HepG2 (cell line): ENCODE measurements around the gene KIAA1614. TPM values are rescaled to one million over a fixed set of nuclear protein-coding genes. Genes with fewer than 3 reads are reported as not detected.

Experiments
- ATAC-seq: fragments of 200-7000 bp; cut with Tn5 transposase; 3 replicates; pipeline ENCODE4 v1.9.1; 2020; ENCODE audit warnings: mild to moderate bottlenecking, moderate library complexity
- BruUV-seq: library from RNA; stranded (reverse); fragments of 400-500 nt; replicated peaks from 2 replicates; lab custom pipeline; 2021; lab: Mats Ljungman, UMichigan
- CTCF ChIA-PET: fragments of 300-600 bp; formaldehyde crosslinking; extraction: SDS; loops from one replicate; lab custom pipeline; 2021; ENCODE audit warnings: low total read pairs, inconsistent platforms, low intra/inter-chr PET ratio; lab: Yijun Ruan, JAX
- POLR2A ChIA-PET: fragments of 350-600 bp; sonication (Branson Sonifier 250); formaldehyde crosslinking; loops from one replicate; lab custom pipeline; 2020; ENCODE audit warnings: antibody characterized with exemption, inconsistent platforms; lab: Yijun Ruan, JAX
- DNase-seq: peaks from one replicate; pipeline ENCODE4 v3.0.0-alpha.2; 2015; ENCODE audit warnings: low spot score
- FAIRE-seq: peaks from 3 replicates; lab custom pipeline; 2011; peaks lifted over from hg19 to GRCh38; lab: Jason Lieb, UNC
- H2AFZ ChIP-seq: one replicate; pipeline ENCODE4 v1.6.1; 2011; ENCODE audit warnings: low read length, inconsistent platforms
- H3K27ac ChIP-seq: fragments of 300-600 bp; 3 replicates; pipeline ENCODE4 v1.8.0; 2011; ENCODE audit warnings: mixed run types, mild to moderate bottlenecking, mixed read lengths, low read length, inconsistent platforms; ENCODE audit not compliant: insufficient read depth; ENCODE audit errors: extremely low read length
- H3K27me3 ChIP-seq, 2 experiments: fragments of 200-600 bp in 1 of 2; 2 replicates in 1 of 2; 3 replicates in 1 of 2; pipeline versions ENCODE4 v1.6.0 to v1.8.0; 2011; ENCODE audit warnings: low read length in 2 of 2, mild to moderate bottlenecking in 2 of 2, moderate library complexity in 2 of 2, inconsistent platforms in 1 of 2; ENCODE audit not compliant: insufficient read depth in 2 of 2, control insufficient read depth in 1 of 2
- H3K36me3 ChIP-seq, 2 experiments: fragments of 200-600 bp in 1 of 2; replicated peaks in 1 of 2; 2 replicates in 1 of 2; 3 replicates in 1 of 2; pipeline versions ENCODE4 v1.5.1 to v1.8.0; 2011; ENCODE audit warnings: low read length in 2 of 2, inconsistent platforms in 1 of 2; ENCODE audit not compliant: insufficient read depth in 2 of 2, control insufficient read depth in 1 of 2
- H3K4me1 ChIP-seq: 2 replicates; pipeline ENCODE4 v1.5.1; 2012; ENCODE audit warnings: low read length, inconsistent platforms; ENCODE audit not compliant: insufficient read depth
- H3K4me2 ChIP-seq: 2 replicates; pipeline ENCODE4 v1.6.0; 2011; ENCODE audit warnings: low read depth, low read length, inconsistent platforms
- H3K4me3 ChIP-seq, 3 experiments: fragments of 200-600 bp in 1 of 3; sonication (generic), shearing (Covaris generic) in 1 of 3; replicated peaks in 1 of 3; 2 replicates each; pipeline ENCODE4 v1.5.1; 2011 to 2016; ENCODE audit warnings: low read length in 3 of 3, inconsistent platforms in 2 of 3, low read depth in 2 of 3, mild to moderate bottlenecking in 2 of 3, control low read depth in 1 of 3, mixed read lengths in 1 of 3; ENCODE audit not compliant: insufficient read depth in 1 of 3
- H3K79me2 ChIP-seq: one replicate; pipeline ENCODE4 v1.6.1; 2011; ENCODE audit warnings: low read length, inconsistent platforms; ENCODE audit not compliant: insufficient read depth
- H3K9ac ChIP-seq: 2 replicates; pipeline ENCODE4 v1.6.0; 2011; ENCODE audit warnings: mild to moderate bottlenecking, low read depth, low read length, inconsistent platforms; ENCODE audit not compliant: insufficient read depth
- H3K9me3 ChIP-seq: 2 replicates; pipeline ENCODE4 v1.5.1; 2012; ENCODE audit warnings: mild to moderate bottlenecking, low read length
- H4K20me1 ChIP-seq: 2 replicates; pipeline ENCODE4 v1.6.0; 2011; ENCODE audit warnings: inconsistent platforms, mild to moderate bottlenecking, low read length, moderate library complexity; ENCODE audit not compliant: insufficient read depth
- AGO2 ChIP-seq: fragments of 200-400 bp; formaldehyde crosslinking; optimal IDR thresholded peaks from 2 replicates; pipeline ENCODE3; 2017; ENCODE audit warnings: mild to moderate bottlenecking, low read depth, low read length, moderate library complexity
- AKNA ChIP-seq: sonication (generic); formaldehyde crosslinking; IDR thresholded peaks from 2 replicates; pipeline ENCODE4 v1.4.0; 2020; ENCODE audit warnings: missing genetic modification reagents, borderline replicate concordance
- ATF7 ChIP-seq, 2 experiments: fragments of 450-650 bp in 1 of 2; sonication (generic) in 1 of 2; formaldehyde crosslinking in 1 of 2; IDR thresholded peaks; 2 replicates each; pipeline versions ENCODE4 v1.4.0 to v1.6.1; 2016 to 2020; ENCODE audit warnings: antibody characterized with exemption in 1 of 2, mild to moderate bottlenecking in 1 of 2, missing genetic modification reagents in 1 of 2
- ZFP36L1 ChIP-seq: sonication (generic); formaldehyde crosslinking; IDR thresholded peaks from 2 replicates; pipeline ENCODE4 v1.8.0; 2022; ENCODE audit warnings: mild to moderate bottlenecking, missing genetic modification reagents, moderate library complexity
- WGBS: methylation state at CpG from one replicate; pipeline ENCODE4 v1.1.6; 2017; ENCODE audit warnings: low lambda C conversion rate; 5-methylcytosine and 5-hydroxymethylcytosine counted together
- in situ Hi-C: cut with HindIII; loops from 2 replicates; pipeline ENCODE4 v1.10.0; 2017; ENCODE audit warnings: low pct_unique_long_range_greater_than_20kb; ENCODE audit not compliant: extremely low pct_ligation_motif_present
- intact Hi-C: fragments of 100-400 bp; cut with micrococcal nuclease; formaldehyde crosslinking; loops from one replicate; pipeline ENCODE4 v1.10.0; 2022; ENCODE audit not compliant: unreplicated experiment
- polyA plus RNA-seq, 8 experiments: library from polyadenylated mRNA; depleted of rRNA in 3 of 8; stranded (reverse) in 7 of 8; unstranded in 1 of 8; fragments of >200 nt; fragmentation: Illumina TruSeq in 4 of 8; extraction: Trizol in 4 of 8; gene quantifications; 2 replicates each; pipeline versions ENCODE4 v1.2.1 to v1.2.3, GENCODE V29; 2011 to 2016; ENCODE audit warnings: low read depth in 4 of 8, missing spikeins in 1 of 8, mixed read lengths in 1 of 8; ENCODE audit not compliant: insufficient read depth in 1 of 8
- total RNA-seq, 5 experiments: library from RNA; depleted of rRNA; stranded (reverse); fragments of >200 nt; fragmentation: Illumina TruSeq; extraction: Trizol; gene quantifications; 2 replicates each; pipeline ENCODE4 v1.2.3, GENCODE V29; 2016; ENCODE audit warnings: low read depth in 1 of 5

The KIAA1614 gene
- total and polyA plus RNA-seq, 2 of the 13 experiments (the other 11 are each of a cell fraction or from before 2014, with no cell fraction given) = 0.15 to 0.77 TPM

DNA sequence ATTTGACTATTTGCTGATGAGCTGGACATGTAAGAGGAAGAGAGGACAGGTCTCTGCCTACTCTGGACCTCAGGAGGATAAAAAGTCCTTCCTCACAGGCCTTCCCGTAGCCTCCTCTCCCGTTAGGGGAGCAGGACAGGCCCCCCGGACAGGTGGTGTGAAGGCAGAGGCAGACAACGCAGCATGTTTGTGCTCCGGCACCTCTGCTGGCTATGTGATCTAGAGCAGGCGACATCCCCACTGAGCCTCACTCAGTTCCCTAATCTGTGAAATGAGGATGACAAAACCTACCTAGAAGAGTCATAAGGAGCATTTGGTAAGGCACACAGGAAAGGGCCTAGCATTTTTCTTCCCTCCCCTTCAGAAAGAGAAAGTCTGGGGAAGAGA is 34.8 kb downstream of the KIAA1614 start:
- FAIRE-seq = no peak
- H3K27me3 ChIP-seq = no peaks in the 10 kb centered on the region
- no peak overlapping the region for H3K27ac ChIP-seq
- peaks cover 1 to 7% of the 10 kb centered on the region in 2 experiments; a peak in 1 of 5 replicates for H3K36me3 ChIP-seq
- TF ChIP-seq AGO2 (peak; percentile 3), ZFP36L1 (CRISPR knock-in tag) (no peak), AKNA (CRISPR knock-in tag) (no peak), ATF7 (IDR thresholded peaks at IDR 0.05) (no peak), ATF7 (CRISPR knock-in tag; IDR thresholded peaks at IDR 0.05) (no peak)
- TF ChIP-seq, all 625 proteins: peak for 1
- ATAC-seq (no peak), DNase-seq (no peak)
- ChIA-PET CTCF (no interaction called here), POLR2A (no interaction called here)
- Histone ChIP-seq H3K79me2 (no peaks in the 10 kb centered on the region), H2AFZ (no peak overlapping the region), H3K4me3 (no peak overlapping the region), H3K4me2 (no peak overlapping the region), H3K9ac (no peak overlapping the region), H3K4me1 (0 out of 2 replicates have a peak, but pooled peaks cover under 1% of the 10 kb centered on the region), H4K20me1 (no peaks in the 10 kb centered on the region), H3K9me3 (no peaks in the 10 kb centered on the region)
- WGBS = 87% methylated on average over 3 of the region's 6 CpGs
- in situ Hi-C loops (no loop called here), intact Hi-C loops (no loop called here)
- no TSS peak for BruUV-seq
